Stomach (tissue), 9 donors: Measurements from ENCODE around the gene C19orf12. TPM values are rescaled to one million over a fixed set of nuclear protein-coding genes. Genes with fewer than 3 reads are reported as not detected.
A peak's percentile ranks its signal among the peaks of the same experiment; 100 is the strongest.

ENCODE experiments used
- DNase-seq, 2 donors: peaks; one replicate each; pipeline versions ENCODE4 v3.0.0 to v3.0.0-alpha.2; 2013 to 2019
- H3K27ac ChIP-seq, 5 donors: fragments of 200-600 bp in 4 of 5; sonication (generic) in 4 of 5; one replicate each; pipeline ENCODE4 v1.5.1; 2013 to 2019; ENCODE audit warnings: mild to moderate bottlenecking in 1 of 5, moderate library complexity in 1 of 5
- H3K27me3 ChIP-seq, 3 donors: fragments of 200-600 bp; sonication (generic); one replicate each; pipeline ENCODE4 v1.5.1; 2017 to 2019; ENCODE audit warnings: mixed run types in 1 of 3
- H3K36me3 ChIP-seq, 4 donors: fragments of 200-600 bp; sonication (generic); 1 replicate in 3 of 4; 2 replicates in 1 of 4; pipeline ENCODE4 v1.5.1; 2016 to 2019
- H3K4me1 ChIP-seq, 4 donors: fragments of 200-600 bp; sonication (generic); one replicate each; pipeline ENCODE4 v1.5.1; 2016 to 2019
- H3K4me3 ChIP-seq, 4 donors: fragments of 200-600 bp; sonication (generic) in 3 of 4; one replicate each; pipeline ENCODE4 v1.5.1; 2016 to 2019; ENCODE audit warnings: mild to moderate bottlenecking in 1 of 4
- H3K9me3 ChIP-seq, 4 donors: fragments of 200-600 bp; sonication (generic); one replicate each; pipeline ENCODE4 v1.5.1; 2016 to 2019
- CTCF ChIP-seq, 7 experiments: fragments of 450-650 bp in 4 of 7; fragments of 200-600 bp in 3 of 7; sonication (generic) in 3 of 7; IDR thresholded peaks; one replicate each; pipeline ENCODE4 v1.5.1; 2016 to 2019; ENCODE audit warnings: antibody characterized with exemption in 7 of 7, control low read depth in 2 of 7, mild to moderate bottlenecking in 1 of 7
- EP300 ChIP-seq: sonication (generic); formaldehyde crosslinking; IDR thresholded peaks from one replicate; pipeline ENCODE4 v1.6.1; 2017; ENCODE audit warnings: antibody characterized with exemption
- POLR2A ChIP-seq, 4 donors: fragments of 450-650 bp; IDR thresholded peaks; one replicate each; pipeline ENCODE4 v1.6.1; 2016; ENCODE audit warnings: antibody characterized with exemption in 4 of 4, control low read depth in 2 of 4, mild to moderate bottlenecking in 1 of 4, moderate library complexity in 1 of 4
- POLR2AphosphoS5 ChIP-seq, 3 donors: sonication (generic); formaldehyde crosslinking; IDR thresholded peaks; one replicate each; pipeline ENCODE4 v1.6.1; 2016; ENCODE audit warnings: antibody characterized with exemption in 3 of 3
- WGBS, 5 donors: extraction: QIAGEN DNeasy Blood & Tissue Kit in 3 of 5; methylation state at CpG; one replicate each; pipeline versions ENCODE4 v1.1.5 to v1.1.7; 2013 to 2018; 5-methylcytosine and 5-hydroxymethylcytosine counted together
- intact Hi-C: fragments of 100-400 bp; cut with DNase I; formaldehyde crosslinking; loops from one replicate; pipeline ENCODE4 v1.15.1; 2023; ENCODE audit warnings: low total_unique reads
- polyA plus RNA-seq, 3 donors: library from polyadenylated mRNA; stranded (reverse); fragments of 200-250 nt; gene quantifications; one replicate each; pipeline ENCODE4 v1.2.3, GENCODE V29; 2013
- total RNA-seq, 5 donors: library from RNA; depleted of rRNA; stranded (reverse); fragments of >200 nt; gene quantifications; one replicate each; pipeline versions ENCODE4 v1.1.0 to v1.2.3, GENCODE V29; 2014 to 2016
- donor health status: healthy with polysubstance abuse.
- donor health status: Bipolar disorder and iron deficiency.
- donor health status: healthy.

C19orf12 gene
- total and polyA plus RNA-seq, 8 donors: 4.6 to 67.2 (median 14.8) TPM

GRCh38 chr19:29665215-29665825, 49.7 kb downstream of the C19orf12 start, which contains the start of gene PLEKHF1:
PLEKHF1 (plus strand) TSS chr19:29665461; CDS start chr19:29673840, 8,379 bp downstream.
- Histone ChIP-seq H3K4me3 (peak within 1 kb of the TSS; percentile 64 to 92 (median 80)), H3K4me1 (peaks cover 65 to 87% (median 78%) of the 10 kb centered on the region in 4 donors), H3K36me3 (peaks cover 0 to 7% (median 0%) of the 10 kb centered on the region in 4 donors), H3K27ac (peak within 1 kb of the TSS; percentile 56 to 91 (median 86)), H3K9me3 (no peaks in the 10 kb centered on the region), H3K27me3 (no peaks in the 10 kb centered on the region)
- TF ChIP-seq POLR2A (IDR thresholded peaks at IDR 0.05) (no peak), POLR2AphosphoS5 (IDR thresholded peaks at IDR 0.05) (peak in 2 of 3 donors; percentile 23 to 36), CTCF (IDR thresholded peaks at IDR 0.05) (no peak), EP300 (no peak)
- DNase-seq: peak; percentile 94 to 96
- WGBS, 5 donors: 0 to 1% (median 0%) methylated on average over 24 to 75 of the region's 75 CpGs
- intact Hi-C loops: no loop called here

- WGBS, 5 donors: 28 to 39% (median 36%) methylated on average over 18 to 22 of the region's 22 CpGs
- Histone ChIP-seq H3K4me1 (peaks cover 65 to 82% (median 75%) of the 10 kb centered on the region in 4 donors), H3K36me3 (peaks cover 0 to 7% (median 0%) of the 10 kb centered on the region in 4 donors)
These were observed 50.3 kb downstream of the C19orf12 start for GRCh38 chr19:29664753-29665214.

GRCh38 chr19:29663861-29664752, 51.0 kb downstream of the C19orf12 start:
- Histone ChIP-seq H3K27me3 (no peaks in the 10 kb centered on the region), H3K36me3 (peaks cover 0 to 5% (median 0%) of the 10 kb centered on the region in 4 donors), H3K27ac (peak overlapping the region in 4 of 5 donors; percentile 79 to 91 (median 88)), H3K4me3 (peak overlapping the region in 2 of 4 donors; percentile 72 to 92), H3K9me3 (no peaks in the 10 kb centered on the region), H3K4me1 (peaks cover 60 to 75% (median 70%) of the 10 kb centered on the region in 4 donors)
- WGBS, 5 donors: 85 to 94% (median 92%) methylated on average over 19 of the region's 19 CpGs
- DNase-seq: no peak
- intact Hi-C loops: no loop called here
- TF ChIP-seq POLR2A (IDR thresholded peaks at IDR 0.05) (no peak), CTCF (IDR thresholded peaks at IDR 0.05) (no peak), POLR2AphosphoS5 (IDR thresholded peaks at IDR 0.05) (no peak), EP300 (no peak)

More at GRCh38 chr19:29664753-29665214, 50.3 kb downstream of the C19orf12 start:
- no peaks in the 10 kb centered on the region for H3K27me3 ChIP-seq
- no peak for DNase-seq
- TF ChIP-seq CTCF (IDR thresholded peaks at IDR 0.05) (no peak), POLR2AphosphoS5 (IDR thresholded peaks at IDR 0.05) (no peak), POLR2A (IDR thresholded peaks at IDR 0.05) (no peak), EP300 (no peak)
- H3K9me3 ChIP-seq: no peaks in the 10 kb centered on the region
- H3K4me3 ChIP-seq: peak overlapping the region; percentile 64 to 92 (median 80)
- H3K27ac ChIP-seq: peak overlapping the region in 4 of 5 donors; percentile 79 to 91 (median 88)
- intact Hi-C loops: no loop called here
